ENCODE results near the gene KCNK7.

- TF ChIP-seq USF2 (IDR thresholded peaks at IDR 0.05; ENCODE audit: borderline replicate concordance, low read depth, low read length) (no peak), CHD2 (IDR thresholded peaks at IDR 0.05; ENCODE audit: low read length, partially characterized antibody) (no peak), CTCF (IDR thresholded peaks at IDR 0.05) (no peak), EZH2phosphoT487 (IDR thresholded peaks at IDR 0.05; ENCODE audit: borderline replicate concordance, low read depth) (no peak)
Observed at GRCh38 chr11:65615950-65616574, 20.5 kb upstream of the KCNK7 start.

All from SK-N-SH (cell line).